Kidney (tissue), 14 donors: ENCODE results near the gene AMPH. TPM values are rescaled to one million over a fixed set of nuclear protein-coding genes. Genes with fewer than 3 reads are reported as not detected.

ENCODE experiments used
- DNase-seq, 5 donors: peaks; one replicate each; pipeline ENCODE4 v3.0.0-alpha.2; 2013 to 2020
- FAIRE-seq: peaks from 2 replicates; lab custom pipeline; 2012; peaks lifted over from hg19 to GRCh38; lab: Jason Lieb, UNC
- H3K27ac ChIP-seq, 2 donors: one replicate each; pipeline ENCODE4 v1.7.0; 2013; ENCODE audit warnings: low read depth in 2 of 2, low read length in 2 of 2, inconsistent platforms in 1 of 2
- H3K27me3 ChIP-seq: one replicate; pipeline ENCODE4 v1.7.1; 2013; ENCODE audit warnings: low read length, inconsistent platforms; ENCODE audit not compliant: control insufficient read depth, insufficient read depth
- H3K36me3 ChIP-seq, 3 donors: one replicate each; pipeline versions ENCODE4 v1.7.0 to v1.7.1; 2013; ENCODE audit warnings: low read length in 3 of 3, control low read depth in 1 of 3, inconsistent platforms in 1 of 3; ENCODE audit not compliant: insufficient read depth in 3 of 3, control insufficient read depth in 2 of 3
- H3K4me1 ChIP-seq, 3 donors: one replicate each; pipeline versions ENCODE4 v1.7.0 to v1.7.1; 2013; ENCODE audit warnings: low read length in 3 of 3, inconsistent platforms in 1 of 3, low read depth in 1 of 3; ENCODE audit not compliant: control insufficient read depth in 2 of 3, insufficient read depth in 2 of 3
- H3K4me3 ChIP-seq, 3 donors: one replicate each; pipeline versions ENCODE4 v1.7.0 to v1.8.1; 2013; ENCODE audit warnings: low read length in 3 of 3, control low read depth in 1 of 3, inconsistent platforms in 1 of 3
- H3K9ac ChIP-seq, 3 donors: one replicate each; pipeline versions ENCODE4 v1.7.0 to v1.7.1; 2013; ENCODE audit warnings: low read length in 3 of 3, control low read depth in 1 of 3, inconsistent platforms in 1 of 3
- H3K9me3 ChIP-seq, 3 donors: one replicate each; pipeline versions ENCODE4 v1.7.0 to v1.7.1; 2013; ENCODE audit warnings: low read length in 3 of 3, control low read depth in 1 of 3, inconsistent platforms in 1 of 3; ENCODE audit not compliant: control insufficient read depth in 2 of 3, insufficient read depth in 1 of 3
- CTCF ChIP-seq: IDR thresholded peaks from 3 replicates; pipeline ENCODE4 v1.5.1; 2012; ENCODE audit warnings: mild to moderate bottlenecking, moderate library complexity, borderline replicate concordance; ENCODE audit not compliant: insufficient read depth; ENCODE audit errors: extremely low read depth
- intact Hi-C: fragments of 100-400 bp; cut with DNase I; formaldehyde crosslinking; loops from one replicate; pipeline ENCODE4 v1.11.1; 2022
- polyA plus RNA-seq: library from polyadenylated mRNA; stranded (reverse); fragments of 350-450 nt; fragmentation: Illumina TruSeq; extraction: RNeasy Lipid Tissue Mini Kit (QIAGEN cat#74804); gene quantifications from one replicate; pipeline ENCODE4 v1.2.3, GENCODE V29; 2014; ENCODE audit warnings: low read depth, low replicate concordance; ENCODE audit not compliant: insufficient read depth
- total RNA-seq: library from RNA; stranded (reverse); fragmentation: NEBNext Ultra II Directional; extraction: Animal tissue kit (Norgen Biotek cat#: 25700); gene quantifications from one replicate; pipeline ENCODE4 v1.2.1, GENCODE V29; 2021
- donor health status: control.
- donor health status: control.
- donor health status: control.
- donor health status: control.
- donor health status: control.
- donor health status: DM: yes; HTN: yes; CAD: no.
- donor health status: Normal renal cell carcinoma (clear cell type).

AMPH gene
- total and polyA plus RNA-seq, 2 donors from 2014 or later = 1.2 to 1.4 TPM

GRCh38 chr7:38453826-38454225, 177.3 kb downstream of the AMPH start:
- TF ChIP-seq CTCF = no peak
- Histone ChIP-seq H3K9me3 (no peaks in the 10 kb centered on the region), H3K4me3 (no peak overlapping the region), H3K9ac (no peak overlapping the region), H3K27me3 (no peaks in the 10 kb centered on the region), H3K4me1 (peaks cover 0 to 2% (median 0%) of the 10 kb centered on the region in 3 donors), H3K36me3 (no peaks in the 10 kb centered on the region), H3K27ac (no peak overlapping the region)
- DNase-seq (no peak), FAIRE-seq (no peak)
- intact Hi-C loops = no loop called here

- Histone ChIP-seq H3K36me3 (no peaks in the 10 kb centered on the region), H3K27me3 (no peaks in the 10 kb centered on the region), H3K4me3 (no peak overlapping the region), H3K4me1 (peaks cover 0 to 2% (median 0%) of the 10 kb centered on the region in 3 donors), H3K9ac (no peak overlapping the region), H3K27ac (no peak overlapping the region), H3K9me3 (no peaks in the 10 kb centered on the region)
- intact Hi-C loops = no loop called here
- DNase-seq (peak in 3 of 5 donors; percentile 12 to 59 (median 42)), FAIRE-seq (no peak)
- TF ChIP-seq CTCF = no peak
These were observed 178.0 kb downstream of the AMPH start for GRCh38 chr7:38453168-38453567.

- intact Hi-C loops = no loop called here
- no peak for FAIRE-seq
- H3K36me3 ChIP-seq = no peaks in the 10 kb centered on the region
- no peak overlapping the region for H3K27ac ChIP-seq
- no peaks in the 10 kb centered on the region for H3K27me3 ChIP-seq
- H3K9me3 ChIP-seq = no peaks in the 10 kb centered on the region
- no peak overlapping the region for H3K4me3 ChIP-seq
- DNase-seq = peak in 1 of 5 donors; percentile 68
- TF ChIP-seq CTCF = no peak
- H3K9ac ChIP-seq = no peak overlapping the region
- peaks cover 0 to 2% (median 0%) of the 10 kb centered on the region in 3 donors for H3K4me1 ChIP-seq
These were observed 178.5 kb downstream of the AMPH start for GRCh38 chr7:38452681-38453108.

DNA sequence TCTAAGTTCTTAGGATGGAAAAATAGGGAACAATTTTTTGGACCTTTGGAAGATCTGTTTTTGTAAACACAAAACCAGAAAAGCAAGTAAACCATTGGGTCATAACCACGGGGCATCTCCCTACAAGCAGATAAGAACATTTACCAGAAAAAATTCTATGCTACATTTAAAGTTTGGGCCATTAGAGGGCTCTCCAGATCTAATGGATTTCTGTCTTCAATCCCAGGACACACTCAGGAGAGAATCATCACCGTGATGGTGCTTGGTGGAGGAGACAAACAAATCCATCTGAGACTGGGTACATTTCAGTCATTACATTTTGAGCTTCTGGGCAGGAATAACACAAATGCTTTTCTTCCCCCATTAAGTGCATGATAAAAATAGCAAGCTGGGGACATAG, 179.3 kb downstream of the AMPH start:
- no peaks in the 10 kb centered on the region for H3K36me3 ChIP-seq
- H3K9me3 ChIP-seq = no peaks in the 10 kb centered on the region
- TF ChIP-seq CTCF = no peak
- H3K9ac ChIP-seq = no peak overlapping the region
- H3K27me3 ChIP-seq = no peaks in the 10 kb centered on the region
- FAIRE-seq = no peak
- no peak overlapping the region for H3K27ac ChIP-seq
- H3K4me1 ChIP-seq = peaks cover 0 to 2% (median 0%) of the 10 kb centered on the region in 3 donors
- no peak overlapping the region for H3K4me3 ChIP-seq
- DNase-seq = peak in 2 of 5 donors; percentile 43 to 58
- intact Hi-C loops = no loop called here
